ENCODE data around the gene ELP5.

DNA sequence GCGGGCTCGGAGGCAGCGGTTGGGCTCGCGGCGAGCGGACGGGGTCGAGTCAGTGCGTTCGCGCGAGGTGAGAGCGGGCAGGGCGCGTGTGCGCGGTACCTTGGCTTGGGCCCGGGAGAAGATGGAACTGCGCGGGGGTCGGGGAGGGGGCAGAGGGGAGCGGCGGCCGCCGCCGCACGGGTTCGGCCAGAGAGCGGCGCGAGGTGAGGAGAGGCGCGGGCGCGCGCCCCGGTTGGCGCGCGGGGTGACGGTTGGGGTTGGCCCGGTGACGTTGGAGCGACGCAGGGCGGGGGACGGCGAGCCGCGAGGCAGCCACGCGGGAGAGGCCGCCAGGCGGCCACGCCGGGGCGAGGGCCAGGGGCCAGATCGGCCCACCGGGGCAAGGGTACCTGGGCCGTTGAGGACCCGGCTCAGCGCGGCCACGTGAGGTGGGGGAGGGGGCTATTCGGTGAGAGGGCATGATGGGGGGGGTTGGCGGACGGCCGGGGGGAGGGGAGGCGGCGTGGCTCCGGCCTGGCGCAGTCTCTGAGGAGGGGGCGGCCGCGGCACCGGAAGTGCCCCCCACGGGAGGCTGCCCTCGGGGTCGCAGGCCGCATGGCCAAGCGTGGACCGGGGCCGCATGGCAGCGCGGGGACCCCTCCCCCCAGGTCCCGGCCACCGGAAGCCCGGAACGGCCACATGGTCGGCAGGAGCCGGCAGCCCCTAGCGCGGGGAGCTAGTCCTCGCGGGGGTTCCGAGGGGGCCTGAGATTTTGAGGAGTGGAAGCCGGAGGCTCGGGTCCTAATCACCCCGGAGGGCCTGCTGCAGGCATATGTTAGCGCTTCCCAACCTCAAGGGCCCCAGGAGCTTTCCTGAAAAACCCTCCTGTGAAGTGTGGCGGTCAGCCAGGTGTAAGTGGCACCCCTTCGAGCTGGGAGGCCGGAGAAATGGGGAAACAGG is 55.9 kb downstream of the ELP5 start:
- no peak for TF ChIP-seq EZH2 (IDR thresholded peaks at IDR 0.05)
- no peak for TF ChIP-seq POLR2AphosphoS5 (IDR thresholded peaks at IDR 0.05; ENCODE audit: borderline replicate concordance, low read depth, low read length)
- TF ChIP-seq FOXP2 (optimal IDR thresholded peaks at IDR 0.05; ENCODE audit: control extremely low read depth, extremely low read length, insufficient read depth), result no peak

All from SK-N-MC (cell line).